Hepatocyte (in vitro differentiated cells): ENCODE measurements around the gene XCL1. TPM values are rescaled to one million over a fixed set of nuclear protein-coding genes. Genes with fewer than 3 reads are reported as not detected.

Experiments
- DNase-seq: peaks from one replicate; pipeline ENCODE4 v3.0.0-alpha.2; 2016; ENCODE audit warnings: low spot score
- H2AFZ ChIP-seq: fragments of 200-600 bp; sonication (generic); 2 replicates; pipeline ENCODE4 v1.6.0; 2016; ENCODE audit warnings: antibody characterized with exemption, mild to moderate bottlenecking
- H3K27ac ChIP-seq: fragments of 200-600 bp; sonication (generic); 2 replicates; pipeline ENCODE4 v1.5.1; 2016; ENCODE audit warnings: mild to moderate bottlenecking
- H3K27me3 ChIP-seq: fragments of 200-600 bp; sonication (generic); 2 replicates; pipeline ENCODE4 v1.6.1; 2016
- H3K36me3 ChIP-seq: fragments of 200-600 bp; sonication (generic); replicated peaks from 2 replicates; pipeline ENCODE4 v1.5.1; 2016; ENCODE audit warnings: low read depth; ENCODE audit not compliant: insufficient read depth
- H3K4me1 ChIP-seq: fragments of 200-600 bp; sonication (generic); 2 replicates; pipeline ENCODE4 v1.5.1; 2016; ENCODE audit warnings: mild to moderate bottlenecking, moderate library complexity; ENCODE audit not compliant: insufficient read depth
- H3K4me2 ChIP-seq: fragments of 200-600 bp; sonication (generic); 2 replicates; pipeline ENCODE4 v1.6.0; 2016
- H3K4me3 ChIP-seq: fragments of 200-600 bp; sonication (generic); 2 replicates; pipeline ENCODE4 v1.5.1; 2016; ENCODE audit warnings: mild to moderate bottlenecking
- H3K79me2 ChIP-seq: fragments of 200-600 bp; sonication (generic); 2 replicates; pipeline ENCODE4 v1.6.0; 2017; ENCODE audit warnings: mild to moderate bottlenecking
- H3K9me2 ChIP-seq: fragments of 200-600 bp; sonication (generic); replicated peaks from 2 replicates; pipeline ENCODE4 v1.6.0; 2017; ENCODE audit warnings: mild to moderate bottlenecking; ENCODE audit not compliant: insufficient read depth
- H3K9me3 ChIP-seq: fragments of 200-600 bp; sonication (generic); 2 replicates; pipeline ENCODE4 v1.5.1; 2016; ENCODE audit warnings: low read depth, mild to moderate bottlenecking
- H4K20me1 ChIP-seq: fragments of 200-600 bp; sonication (generic); 2 replicates; pipeline ENCODE4 v1.6.0; 2016; ENCODE audit warnings: mild to moderate bottlenecking; ENCODE audit not compliant: insufficient read depth, poor library complexity, severe bottlenecking
- CTCF ChIP-seq: fragments of 200-600 bp; sonication (generic); IDR thresholded peaks from 2 replicates; pipeline ENCODE4 v1.5.1; 2016; ENCODE audit warnings: antibody characterized with exemption, mild to moderate bottlenecking; ENCODE audit not compliant: poor library complexity
- EZH2 ChIP-seq: fragments of 200-600 bp; sonication (generic); IDR thresholded peaks from 2 replicates; pipeline ENCODE4 v1.6.1; 2016; ENCODE audit warnings: antibody characterized with exemption, mild to moderate bottlenecking, borderline replicate concordance
- EZH2phosphoT487 ChIP-seq: fragments of 200-600 bp; sonication (generic); IDR thresholded peaks from one replicate; pipeline ENCODE4 v1.6.1; 2018; ENCODE audit warnings: antibody characterized with exemption, mild to moderate bottlenecking, low read depth, moderate library complexity; ENCODE audit not compliant: unreplicated experiment, severe bottlenecking
- WGBS: methylation state at CpG from one replicate; pipeline ENCODE4 v1.1.6; 2016; ENCODE audit warnings: low lambda C conversion rate; ENCODE audit errors: missing lambda C conversion rate; 5-methylcytosine and 5-hydroxymethylcytosine counted together
- polyA plus RNA-seq: library from polyadenylated mRNA; unstranded; fragments of >200 nt; fragmentation: Nextera tagmentation; extraction: Ambion mirVana; gene quantifications from 2 replicates; pipeline ENCODE4 v1.2.1, GENCODE V29; 2016
- total RNA-seq: library from RNA; depleted of rRNA; stranded (reverse); fragments of >200 nt; gene quantifications from 2 replicates; pipeline ENCODE4 v1.2.3, GENCODE V29; 2014

XCL1 gene
- total and polyA plus RNA-seq, 2 experiments from 2014 or later: 0.23 to 0.24 TPM

- no peaks in the 10 kb centered on the region for H3K36me3 ChIP-seq
- no peaks in the 10 kb centered on the region for H4K20me1 ChIP-seq
- peak; percentile 27 for DNase-seq
- no peaks in the 10 kb centered on the region for H3K27me3 ChIP-seq
- TF ChIP-seq EZH2phosphoT487 (no peak), CTCF (no peak), EZH2 (no peak)
- H3K9me3 ChIP-seq: no peaks in the 10 kb centered on the region
- no peaks in the 10 kb centered on the region for H3K79me2 ChIP-seq
- H3K4me1 ChIP-seq: peaks cover 5% of the 10 kb centered on the region
- 83% methylated on average over 20 of the region's 20 CpGs for WGBS
- H2AFZ ChIP-seq: no peak overlapping the region
- H3K9me2 ChIP-seq: no peaks in the 10 kb centered on the region
- no peak overlapping the region for H3K27ac ChIP-seq
- H3K4me2 ChIP-seq: no peak overlapping the region
- no peak overlapping the region for H3K4me3 ChIP-seq
Measured at GRCh38 chr1:168608796-168609715, 32.7 kb downstream of the XCL1 start.

- no peak overlapping the region for H3K4me3 ChIP-seq
- no peak overlapping the region for H3K27ac ChIP-seq
- 89% methylated on average over 5 of the region's 10 CpGs for WGBS
Measured at GRCh38 chr1:168609741-168610510, 33.5 kb downstream of the XCL1 start.

GRCh38 chr1:168613038-168613451, 36.6 kb downstream of the XCL1 start:
- Histone ChIP-seq H3K4me2 (no peak overlapping the region), H3K9me3 (no peaks in the 10 kb centered on the region), H3K27ac (no peak overlapping the region), H3K9me2 (no peaks in the 10 kb centered on the region), H3K4me1 (peaks cover 7% of the 10 kb centered on the region), H3K79me2 (no peaks in the 10 kb centered on the region), H2AFZ (no peak overlapping the region), H4K20me1 (no peaks in the 10 kb centered on the region), H3K27me3 (no peaks in the 10 kb centered on the region), H3K4me3 (no peak overlapping the region), H3K36me3 (no peaks in the 10 kb centered on the region)
- WGBS: 86% methylated on average over 1 of the region's 1 CpG
- no peak for DNase-seq
- TF ChIP-seq EZH2phosphoT487 (no peak), CTCF (no peak)

More at GRCh38 chr1:168609741-168610510, 33.5 kb downstream of the XCL1 start:
- Histone ChIP-seq H2AFZ (no peak overlapping the region), H3K9me2 (no peaks in the 10 kb centered on the region), H3K36me3 (no peaks in the 10 kb centered on the region), H3K9me3 (no peaks in the 10 kb centered on the region), H4K20me1 (no peaks in the 10 kb centered on the region), H3K27me3 (no peaks in the 10 kb centered on the region), H3K4me1 (peaks cover 7% of the 10 kb centered on the region), H3K4me2 (no peak overlapping the region), H3K79me2 (no peaks in the 10 kb centered on the region)
- no peak for TF ChIP-seq EZH2
- no peak for TF ChIP-seq CTCF
- DNase-seq: no peak
